Keratinocyte (primary cell): ENCODE measurements around the gene PDE6D.

Experiments used
- CTCF ChIP-seq, 3 experiments: IDR thresholded peaks in 1 of 3; conservative IDR thresholded peaks in 1 of 3; optimal IDR thresholded peaks in 1 of 3; 2 replicates in 2 of 3; 3 replicates in 1 of 3; pipeline versions ENCODE3 to v1.5.1; 2011; ENCODE audit warnings: low read length in 3 of 3, mild to moderate bottlenecking in 3 of 3, moderate library complexity in 2 of 3, control low read depth in 1 of 3, inconsistent platforms in 1 of 3; ENCODE audit not compliant: insufficient read depth in 2 of 3; ENCODE audit errors: extremely low read depth in 1 of 3
- EZH2 ChIP-seq: IDR thresholded peaks from one replicate; pipeline ENCODE4 v1.6.1; 2012; ENCODE audit warnings: inconsistent platforms, mild to moderate bottlenecking, low read length, moderate library complexity

GRCh38 chr2:231715499-231715837, 65.6 kb downstream of the PDE6D start:
- TF ChIP-seq CTCF (optimal IDR thresholded peaks at IDR 0.05 in 1 of 3, IDR thresholded peaks at IDR 0.05 in 1 of 3, conservative IDR thresholded peaks at IDR 0.05 in 1 of 3; ENCODE audit: extremely low read depth in 1 of 3, insufficient read depth in 2 of 3, low read length in 3 of 3): no peak
- no peak for TF ChIP-seq EZH2
